Activated CD4-positive, alpha-beta memory T cell treated with anti-CD3 and anti-CD28 coated beads, Interleukin-2, amount 10 ng/mL, durations not matched to agents 7 days and 5 days (primary cell): ENCODE data around the gene SPDYE5. TPM values are rescaled to one million over a fixed set of nuclear protein-coding genes. Genes with fewer than 3 reads are reported as not detected.
"Not testable (repeated sequence)": the region's sequence is repeated elsewhere in the genome, so short reads cannot be mapped to it uniquely, and the experiment has no call there.

Experiments
- CTCF ChIA-PET: fragments of 350-600 bp; sonication (Branson Sonifier 250); formaldehyde crosslinking; loops from one replicate; lab custom pipeline; 2021; ENCODE audit warnings: antibody characterized with exemption, inconsistent platforms; lab: Charles Lee
- POLR2A ChIA-PET: fragments of 350-600 bp; sonication (Branson Sonifier 250); formaldehyde crosslinking; loops from one replicate; lab custom pipeline; 2021; ENCODE audit warnings: antibody characterized with exemption; lab: Charles Lee
- DNase-seq: peaks from one replicate; pipeline ENCODE4 v3.0.0-alpha.2; 2020
- H3K27ac Mint-ChIP-seq: one replicate; pipeline ENCODE4 v1.8.0; 2021; ENCODE audit warnings: mild to moderate bottlenecking, mixed read lengths
- H3K27me3 Mint-ChIP-seq: one replicate; pipeline ENCODE4 v1.8.0; 2021; ENCODE audit warnings: mixed read lengths
- H3K36me3 Mint-ChIP-seq: one replicate; pipeline ENCODE4 v1.8.0; 2021; ENCODE audit warnings: low read depth, mixed read lengths
- H3K4me1 Mint-ChIP-seq: one replicate; pipeline ENCODE4 v1.8.0; 2021; ENCODE audit warnings: mixed read lengths
- H3K4me3 Mint-ChIP-seq: one replicate; pipeline ENCODE4 v1.8.0; 2021; ENCODE audit warnings: mild to moderate bottlenecking, mixed read lengths
- H3K9me3 Mint-ChIP-seq: one replicate; pipeline ENCODE4 v1.8.0; 2021; ENCODE audit warnings: mixed read lengths
- total RNA-seq, 2 experiments: library from RNA; stranded (reverse); gene quantifications; one replicate each; pipeline ENCODE4 v1.2.3, GENCODE V29; 2021

The SPDYE5 gene
- total RNA-seq, 2 experiments from 2014 or later = not detected

- H3K27ac Mint-ChIP-seq, POLR2A ChIA-PET, H3K27me3 Mint-ChIP-seq, DNase-seq, H3K9me3 Mint-ChIP-seq, H3K4me3 Mint-ChIP-seq, CTCF ChIA-PET, H3K4me1 Mint-ChIP-seq: not testable (repeated sequence)
- H3K36me3 Mint-ChIP-seq = peaks cover 51% of the 10 kb centered on the region
Observed at GRCh38 chr7:75518842-75519241, 26.7 kb downstream of the SPDYE5 start.

GRCh38 chr7:75521727-75522126 is 29.6 kb downstream of the SPDYE5 start:
- CTCF ChIA-PET, H3K27me3 Mint-ChIP-seq, POLR2A ChIA-PET, H3K27ac Mint-ChIP-seq, H3K4me3 Mint-ChIP-seq, H3K9me3 Mint-ChIP-seq, DNase-seq: not testable (repeated sequence)
- peaks cover 61% of the 10 kb centered on the region for H3K36me3 Mint-ChIP-seq
- peaks cover 27% of the 10 kb centered on the region for H3K4me1 Mint-ChIP-seq

- POLR2A ChIA-PET, CTCF ChIA-PET, H3K27me3 Mint-ChIP-seq, H3K9me3 Mint-ChIP-seq: not testable (repeated sequence)
- H3K4me3 Mint-ChIP-seq = peak overlapping the region; percentile 80
- H3K36me3 Mint-ChIP-seq = peaks cover 31% of the 10 kb centered on the region
- peak overlapping the region; percentile 89 for H3K27ac Mint-ChIP-seq
- H3K4me1 Mint-ChIP-seq = peaks cover 30% of the 10 kb centered on the region
- peak; percentile 19 for DNase-seq
Observed at GRCh38 chr7:75527224-75527722, 35.2 kb downstream of the SPDYE5 start.

GRCh38 chr7:75531359-75531821 is 39.3 kb downstream of the SPDYE5 start:
- ChIA-PET POLR2A (no interaction called here), CTCF (no interaction called here)
- peaks cover 24% of the 10 kb centered on the region for H3K4me1 Mint-ChIP-seq
- H3K27ac Mint-ChIP-seq = no peak overlapping the region
- DNase-seq = no peak
- H3K4me3 Mint-ChIP-seq = no peak overlapping the region
- H3K36me3 Mint-ChIP-seq = no peaks in the 10 kb centered on the region
- H3K27me3 Mint-ChIP-seq = no peaks in the 10 kb centered on the region
- H3K9me3 Mint-ChIP-seq = no peaks in the 10 kb centered on the region

GRCh38 chr7:75532639-75533038 is 40.5 kb downstream of the SPDYE5 start:
- ChIA-PET CTCF (no interaction called here), POLR2A (no interaction called here)
- Mint-ChIP-seq H3K27ac (no peak overlapping the region), H3K36me3 (no peaks in the 10 kb centered on the region), H3K9me3 (no peaks in the 10 kb centered on the region), H3K4me3 (no peak overlapping the region), H3K4me1 (peaks cover 15% of the 10 kb centered on the region), H3K27me3 (no peaks in the 10 kb centered on the region)
- no peak for DNase-seq

- DNase-seq = no peak
- CTCF ChIA-PET = no interaction called here
- H3K4me3 Mint-ChIP-seq = no peak overlapping the region
Observed at GRCh38 chr7:75533926-75534325, 41.8 kb downstream of the SPDYE5 start.

GRCh38 chr7:75534727-75535307 is 42.7 kb downstream of the SPDYE5 start:
- H3K36me3 Mint-ChIP-seq = no peaks in the 10 kb centered on the region
- H3K9me3 Mint-ChIP-seq = no peaks in the 10 kb centered on the region
- peaks cover 11% of the 10 kb centered on the region for H3K4me1 Mint-ChIP-seq
- POLR2A ChIA-PET = no interaction called here
- H3K27ac Mint-ChIP-seq = peak overlapping the region; percentile 9
- CTCF ChIA-PET = interaction anchor here (0.6 to 0.8 kb wide), 2 partner anchors 90 to 228 kb away, joined by 3 to 4 read pairs; no protein-coding TSS in a partner anchor
- no peaks in the 10 kb centered on the region for H3K27me3 Mint-ChIP-seq
- H3K4me3 Mint-ChIP-seq = no peak overlapping the region
- no peak for DNase-seq

More at GRCh38 chr7:75533926-75534325, 41.8 kb downstream of the SPDYE5 start:
- Mint-ChIP-seq H3K36me3 (no peaks in the 10 kb centered on the region), H3K9me3 (no peaks in the 10 kb centered on the region), H3K4me1 (peaks cover 11% of the 10 kb centered on the region), H3K27ac (no peak overlapping the region), H3K27me3 (no peaks in the 10 kb centered on the region)
- POLR2A ChIA-PET = no interaction called here

GRCh38 chr7:75536491-75536890 is 44.4 kb downstream of the SPDYE5 start:
- CTCF ChIA-PET = no interaction called here
- H3K4me1 Mint-ChIP-seq = peaks cover 11% of the 10 kb centered on the region
- no peak for DNase-seq
- no peaks in the 10 kb centered on the region for H3K36me3 Mint-ChIP-seq
- POLR2A ChIA-PET = no interaction called here
- no peak overlapping the region for H3K27ac Mint-ChIP-seq
- no peaks in the 10 kb centered on the region for H3K27me3 Mint-ChIP-seq
- H3K4me3 Mint-ChIP-seq = no peak overlapping the region
- no peaks in the 10 kb centered on the region for H3K9me3 Mint-ChIP-seq

- ChIA-PET POLR2A (no interaction called here), CTCF (no interaction called here)
- no peaks in the 10 kb centered on the region for H3K27me3 Mint-ChIP-seq
- DNase-seq = no peak
- peaks cover 11% of the 10 kb centered on the region for H3K4me1 Mint-ChIP-seq
- H3K9me3 Mint-ChIP-seq = no peaks in the 10 kb centered on the region
- H3K27ac Mint-ChIP-seq = no peak overlapping the region
- H3K36me3 Mint-ChIP-seq = no peaks in the 10 kb centered on the region
- H3K4me3 Mint-ChIP-seq = no peak overlapping the region
Observed at GRCh38 chr7:75536940-75537538, 44.9 kb downstream of the SPDYE5 start.

GRCh38 chr7:75537731-75538130 is 45.6 kb downstream of the SPDYE5 start:
- H3K27me3 Mint-ChIP-seq = no peaks in the 10 kb centered on the region
- H3K27ac Mint-ChIP-seq = no peak overlapping the region
- H3K4me1 Mint-ChIP-seq = peaks cover 11% of the 10 kb centered on the region
- CTCF ChIA-PET = no interaction called here
- no peak overlapping the region for H3K4me3 Mint-ChIP-seq
- DNase-seq = no peak
- no peaks in the 10 kb centered on the region for H3K36me3 Mint-ChIP-seq
- POLR2A ChIA-PET = no interaction called here
- no peaks in the 10 kb centered on the region for H3K9me3 Mint-ChIP-seq

- H3K36me3 Mint-ChIP-seq = no peaks in the 10 kb centered on the region
- ChIA-PET CTCF (no interaction called here), POLR2A (no interaction called here)
- no peaks in the 10 kb centered on the region for H3K27me3 Mint-ChIP-seq
- no peaks in the 10 kb centered on the region for H3K4me1 Mint-ChIP-seq
- H3K27ac Mint-ChIP-seq = no peak overlapping the region
- no peak overlapping the region for H3K4me3 Mint-ChIP-seq
- DNase-seq = no peak
- no peaks in the 10 kb centered on the region for H3K9me3 Mint-ChIP-seq
Observed at GRCh38 chr7:75546237-75547015, 54.3 kb downstream of the SPDYE5 start.
